HCT116 (cell line): ENCODE measurements around the gene GRIA4. TPM values are rescaled to one million over a fixed set of nuclear protein-coding genes. Genes with fewer than 3 reads are reported as not detected.

ENCODE experiments used
- ATAC-seq: fragments of 200-7000 bp; cut with Tn5 transposase; 2 replicates; pipeline ENCODE4 v1.9.1; 2020; ENCODE audit warnings: mild to moderate bottlenecking, moderate library complexity
- BruUV-seq: library from RNA; stranded (reverse); fragments of 400-500 nt; replicated peaks from 2 replicates; lab custom pipeline; 2021; lab: Mats Ljungman, UMichigan
- CTCF ChIA-PET: fragments of 300-600 bp; sonication (Branson Sonifier 250); formaldehyde crosslinking; loops from one replicate; lab custom pipeline; 2021; ENCODE audit warnings: antibody characterized with exemption; lab: Charles Lee
- POLR2A ChIA-PET: fragments of 300-600, 350-600 bp; sonication (Branson Sonifier 250); formaldehyde crosslinking; loops from one replicate; lab custom pipeline; 2021; ENCODE audit warnings: antibody characterized with exemption; lab: Charles Lee
- RAD21 ChIA-PET, 2 experiments: fragments of 300-600 bp; sonication (Branson Sonifier 250); formaldehyde crosslinking; loops; one replicate each; lab custom pipeline; 2023; ENCODE audit warnings: low total read pairs in 2 of 2; ENCODE audit not compliant: uncharacterized antibody in 2 of 2, unreplicated experiment in 2 of 2, low non-redundant PET in 1 of 2; lab: Charles Lee
- DNase-seq: peaks from one replicate; pipeline ENCODE4 v3.0.0-alpha.2; 2010; ENCODE audit warnings: low read depth, low spot score
- H2AFZ ChIP-seq: fragments of 200-600 bp; shearing (Covaris generic), sonication (generic); 2 replicates; pipeline ENCODE4 v1.6.1; 2017; ENCODE audit warnings: low read depth, mixed run types, mixed read lengths, antibody characterized with exemption, low read length; ENCODE audit not compliant: poor library complexity, severe bottlenecking
- H3K27ac ChIP-seq: 2 replicates; pipeline ENCODE4 v1.5.1; 2012; ENCODE audit warnings: low read depth, low read length
- H3K27me3 ChIP-seq: fragments of 200-600 bp; sonication (generic); 2 replicates; pipeline ENCODE4 v1.6.1; 2016; ENCODE audit warnings: mixed run types, low read length, mixed read lengths; ENCODE audit not compliant: insufficient read depth
- H3K36me3 ChIP-seq, 2 experiments: fragments of 200-500 bp in 1 of 2; fragments of 200-600 bp in 1 of 2; sonication (Bioruptor generic) in 1 of 2; sonication (generic) in 1 of 2; 2 replicates each; pipeline versions ENCODE4 v1.5.1 to v1.6.1; 2014 to 2016; ENCODE audit warnings: low read length in 2 of 2, inconsistent platforms in 1 of 2, mixed read lengths in 1 of 2, mixed run types in 1 of 2; ENCODE audit not compliant: insufficient read depth in 2 of 2, control insufficient read depth in 1 of 2
- H3K4me1 ChIP-seq, 2 experiments: fragments of 200-600 bp in 1 of 2; sonication (generic) in 1 of 2; 2 replicates each; pipeline versions ENCODE4 v1.5.1 to v1.6.1; 2012 to 2017; ENCODE audit warnings: low read length in 2 of 2, inconsistent platforms in 1 of 2, mild to moderate bottlenecking in 1 of 2, mixed read lengths in 1 of 2, mixed run types in 1 of 2, moderate library complexity in 1 of 2; ENCODE audit not compliant: insufficient read depth in 2 of 2, control insufficient read depth in 1 of 2
- H3K4me2 ChIP-seq: fragments of 200-600 bp; sonication (generic); 2 replicates; pipeline ENCODE4 v1.6.1; 2017; ENCODE audit warnings: mixed run types, low read length, mixed read lengths
- H3K4me3 ChIP-seq, 2 experiments: fragments of 200-600 bp in 1 of 2; sonication (generic) in 1 of 2; replicated peaks in 1 of 2; 2 replicates each; pipeline ENCODE4 v1.5.1; 2011 to 2016; ENCODE audit warnings: low read length in 2 of 2, control low read depth in 1 of 2, low read depth in 1 of 2, mild to moderate bottlenecking in 1 of 2, mixed read lengths in 1 of 2, mixed run types in 1 of 2
- H3K79me2 ChIP-seq: fragments of 200-600 bp; sonication (generic); 2 replicates; pipeline ENCODE4 v1.6.1; 2017; ENCODE audit warnings: mild to moderate bottlenecking, mixed run types, low read length, moderate library complexity, mixed read lengths; ENCODE audit not compliant: insufficient read depth
- H3K9ac ChIP-seq: fragments of 200-600 bp; sonication (generic); 2 replicates; pipeline ENCODE4 v1.6.1; 2016; ENCODE audit warnings: low read length, mixed read lengths
- H3K9me2 ChIP-seq: fragments of 200-600 bp; sonication (generic), shearing (Covaris generic); 2 replicates; pipeline ENCODE4 v1.6.1; 2017; ENCODE audit warnings: mixed run types, mild to moderate bottlenecking, moderate library complexity; ENCODE audit not compliant: insufficient read depth
- H3K9me3 ChIP-seq, 2 experiments: fragments of 200-500 bp in 1 of 2; fragments of 200-600 bp in 1 of 2; sonication (Bioruptor generic) in 1 of 2; sonication (generic) in 1 of 2; 2 replicates each; pipeline ENCODE4 v1.6.1; 2014 to 2017; ENCODE audit warnings: low read length in 2 of 2, mixed read lengths in 2 of 2, inconsistent platforms in 1 of 2, low read depth in 1 of 2, mild to moderate bottlenecking in 1 of 2, mixed run types in 1 of 2, moderate library complexity in 1 of 2; ENCODE audit not compliant: control insufficient read depth in 1 of 2, insufficient read depth in 1 of 2
- H4K20me1 ChIP-seq: fragments of 200-600 bp; sonication (generic), shearing (Covaris generic); 2 replicates; pipeline ENCODE4 v1.6.1; 2017; ENCODE audit warnings: mixed run types, mild to moderate bottlenecking, moderate library complexity; ENCODE audit not compliant: insufficient read depth
- ATF3 ChIP-seq: IDR thresholded peaks from 2 replicates; pipeline ENCODE4 v1.6.1; 2012
- EGR1 ChIP-seq: IDR thresholded peaks from 2 replicates; pipeline ENCODE4 v1.6.1; 2012; ENCODE audit warnings: low read depth
- EZH2phosphoT487 ChIP-seq: fragments of 200-600 bp; IDR thresholded peaks from 2 replicates; pipeline ENCODE4 v1.6.1; 2018; ENCODE audit warnings: antibody characterized with exemption, borderline replicate concordance
- FOSL1 ChIP-seq: IDR thresholded peaks from 2 replicates; pipeline ENCODE4 v1.6.1; 2012; ENCODE audit warnings: low read depth
- JUND ChIP-seq: IDR thresholded peaks from 2 replicates; pipeline ENCODE4 v1.6.1; 2012
- POLR2A ChIP-seq: IDR thresholded peaks from 2 replicates; pipeline ENCODE4 v1.7.0; 2011; ENCODE audit warnings: borderline replicate concordance; ENCODE audit not compliant: insufficient read depth, insufficient read length; ENCODE audit errors: extremely low read depth
- POLR2AphosphoS5 ChIP-seq: IDR thresholded peaks from 2 replicates; pipeline ENCODE4 v1.6.1; 2011; ENCODE audit warnings: mild to moderate bottlenecking, low read depth, low read length, moderate library complexity
- RAD21 ChIP-seq: IDR thresholded peaks from 2 replicates; pipeline ENCODE4 v1.6.1; 2012; ENCODE audit warnings: low read depth, mild to moderate bottlenecking
- REST ChIP-seq: IDR thresholded peaks from 2 replicates; pipeline ENCODE4 v1.6.1; 2012; ENCODE audit warnings: low read depth
- SIN3A ChIP-seq: IDR thresholded peaks from 2 replicates; pipeline ENCODE4 v1.6.1; 2012; ENCODE audit warnings: low read depth
- SP1 ChIP-seq: IDR thresholded peaks from 2 replicates; pipeline ENCODE4 v1.6.1; 2012; ENCODE audit warnings: low read depth
- SRF ChIP-seq: IDR thresholded peaks from 2 replicates; pipeline ENCODE4 v1.6.1; 2012; ENCODE audit warnings: low read depth
- YY1 ChIP-seq: IDR thresholded peaks from 2 replicates; pipeline ENCODE4 v1.6.1; 2011; ENCODE audit warnings: low read length, low read depth, moderate library complexity, mild to moderate bottlenecking; ENCODE audit not compliant: insufficient replicate concordance; ENCODE audit errors: extremely low read depth
- ZNF274 ChIP-seq: fragments of 200-500 bp; sonication (Bioruptor generic); IDR thresholded peaks from 2 replicates; pipeline ENCODE4 v1.6.1; 2014; ENCODE audit warnings: mild to moderate bottlenecking, low read depth, low read length, inconsistent platforms
- intact Hi-C: fragments of 100-400 bp; cut with micrococcal nuclease; formaldehyde crosslinking; loops from 2 replicates; pipeline ENCODE4 v1.10.0; 2022
- total RNA-seq: library from RNA; stranded (reverse); gene quantifications from one replicate; pipeline ENCODE4 v1.2.1, GENCODE V29; 2021; ENCODE audit not compliant: unreplicated experiment
- TF ChIP-seq, protein P1 (sequence below): IDR thresholded peaks from 2 replicates; pipeline ENCODE4 v1.6.1; 2011; ENCODE audit warnings: mild to moderate bottlenecking, low read length, moderate library complexity; ENCODE audit not compliant: insufficient replicate concordance; ENCODE audit errors: extremely low read depth
- TF ChIP-seq, protein P2 (sequence below), 3 experiments: fragments of 200-600 bp in 1 of 3; sonication (generic) in 1 of 3; IDR thresholded peaks in 2 of 3; conservative IDR thresholded peaks in 1 of 3; 2 replicates each; pipeline ENCODE4 v1.5.1; 2012 to 2017; ENCODE audit warnings: low read depth in 2 of 3, low read length in 2 of 3, antibody characterized with exemption in 1 of 3, borderline replicate concordance in 1 of 3, control low read depth in 1 of 3, mild to moderate bottlenecking in 1 of 3, mixed read lengths in 1 of 3, mixed run types in 1 of 3, moderate library complexity in 1 of 3; ENCODE audit not compliant: insufficient read depth in 1 of 3

GRIA4 gene
- total RNA-seq, 1 experiment from 2014 or later = not detected

DNA sequence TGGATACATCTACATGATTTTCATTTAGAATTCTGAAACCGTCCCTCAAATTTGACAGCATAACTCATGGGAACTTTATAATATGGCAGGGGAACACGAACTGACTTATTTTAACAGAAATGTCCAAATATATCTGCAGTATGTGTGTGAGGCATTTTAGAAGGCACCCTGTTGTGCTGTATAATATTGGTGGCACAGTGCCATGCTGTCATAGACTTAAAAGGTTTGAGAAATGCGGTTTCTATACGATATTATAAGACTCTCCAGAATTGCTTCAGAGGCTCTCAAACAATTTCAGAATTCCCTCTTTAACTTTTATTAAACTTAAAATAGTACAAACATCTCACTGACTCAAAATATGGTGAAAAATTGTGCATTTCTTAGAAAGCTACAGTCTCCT is 230.5 kb downstream of the GRIA4 start:
- no TSS peak for BruUV-seq
- intact Hi-C loops = no loop called here
- no peak overlapping the region for H3K4me2 ChIP-seq
- TF ChIP-seq ZNF274 (no peak), POLR2A (no peak), YY1 (no peak), SIN3A (no peak), RAD21 (no peak), POLR2AphosphoS5 (no peak), SRF (no peak), EZH2phosphoT487 (no peak), JUND (no peak), REST (no peak), SP1 (no peak), EGR1 (no peak), FOSL1 (no peak), ATF3 (no peak)
- TF ChIP-seq, protein P1, sequence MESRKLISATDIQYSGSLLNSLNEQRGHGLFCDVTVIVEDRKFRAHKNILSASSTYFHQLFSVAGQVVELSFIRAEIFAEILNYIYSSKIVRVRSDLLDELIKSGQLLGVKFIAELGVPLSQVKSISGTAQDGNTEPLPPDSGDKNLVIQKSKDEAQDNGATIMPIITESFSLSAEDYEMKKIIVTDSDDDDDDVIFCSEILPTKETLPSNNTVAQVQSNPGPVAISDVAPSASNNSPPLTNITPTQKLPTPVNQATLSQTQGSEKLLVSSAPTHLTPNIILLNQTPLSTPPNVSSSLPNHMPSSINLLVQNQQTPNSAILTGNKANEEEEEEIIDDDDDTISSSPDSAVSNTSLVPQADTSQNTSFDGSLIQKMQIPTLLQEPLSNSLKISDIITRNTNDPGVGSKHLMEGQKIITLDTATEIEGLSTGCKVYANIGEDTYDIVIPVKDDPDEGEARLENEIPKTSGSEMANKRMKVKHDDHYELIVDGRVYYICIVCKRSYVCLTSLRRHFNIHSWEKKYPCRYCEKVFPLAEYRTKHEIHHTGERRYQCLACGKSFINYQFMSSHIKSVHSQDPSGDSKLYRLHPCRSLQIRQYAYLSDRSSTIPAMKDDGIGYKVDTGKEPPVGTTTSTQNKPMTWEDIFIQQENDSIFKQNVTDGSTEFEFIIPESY = no peak
- TF ChIP-seq, protein P2, sequence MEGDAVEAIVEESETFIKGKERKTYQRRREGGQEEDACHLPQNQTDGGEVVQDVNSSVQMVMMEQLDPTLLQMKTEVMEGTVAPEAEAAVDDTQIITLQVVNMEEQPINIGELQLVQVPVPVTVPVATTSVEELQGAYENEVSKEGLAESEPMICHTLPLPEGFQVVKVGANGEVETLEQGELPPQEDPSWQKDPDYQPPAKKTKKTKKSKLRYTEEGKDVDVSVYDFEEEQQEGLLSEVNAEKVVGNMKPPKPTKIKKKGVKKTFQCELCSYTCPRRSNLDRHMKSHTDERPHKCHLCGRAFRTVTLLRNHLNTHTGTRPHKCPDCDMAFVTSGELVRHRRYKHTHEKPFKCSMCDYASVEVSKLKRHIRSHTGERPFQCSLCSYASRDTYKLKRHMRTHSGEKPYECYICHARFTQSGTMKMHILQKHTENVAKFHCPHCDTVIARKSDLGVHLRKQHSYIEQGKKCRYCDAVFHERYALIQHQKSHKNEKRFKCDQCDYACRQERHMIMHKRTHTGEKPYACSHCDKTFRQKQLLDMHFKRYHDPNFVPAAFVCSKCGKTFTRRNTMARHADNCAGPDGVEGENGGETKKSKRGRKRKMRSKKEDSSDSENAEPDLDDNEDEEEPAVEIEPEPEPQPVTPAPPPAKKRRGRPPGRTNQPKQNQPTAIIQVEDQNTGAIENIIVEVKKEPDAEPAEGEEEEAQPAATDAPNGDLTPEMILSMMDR (IDR thresholded peaks at IDR 0.05 in 2 of 3, conservative IDR thresholded peaks at IDR 0.05 in 1 of 3; ENCODE audit: borderline replicate concordance in 1 of 3, insufficient read depth in 1 of 3, low read depth in 2 of 3, low read length in 2 of 3) = no peak
- no peak for DNase-seq
- no peak overlapping the region for H3K27ac ChIP-seq
- H3K27me3 ChIP-seq = no peaks in the 10 kb centered on the region
- no peak overlapping the region for H3K4me3 ChIP-seq
- H2AFZ ChIP-seq = no peak overlapping the region
- RAD21 ChIA-PET = no interaction called here
- POLR2A ChIA-PET = no interaction called here
- H3K36me3 ChIP-seq = no peaks in the 10 kb centered on the region
- H3K79me2 ChIP-seq = no peaks in the 10 kb centered on the region
- CTCF ChIA-PET = no interaction called here
- ATAC-seq = no peak
- no peaks in the 10 kb centered on the region for H3K9me3 ChIP-seq
- H3K4me1 ChIP-seq = peaks cover 0 to 6% of the 10 kb centered on the region in 2 experiments; a peak in 1 of 4 replicates
- no peaks in the 10 kb centered on the region for H3K9me2 ChIP-seq
- H3K9ac ChIP-seq = no peak overlapping the region
- no peaks in the 10 kb centered on the region for H4K20me1 ChIP-seq
